GM10248 (cell line): ENCODE measurements around the gene PRR36.

Source experiments
- CTCF ChIA-PET: fragments of 300-600 bp; sonication (Branson Sonifier 250); formaldehyde crosslinking; extraction: SDS; loops from one replicate; lab custom pipeline; 2021; ENCODE audit warnings: antibody characterized with exemption; lab: Yijun Ruan, JAX
- POLR2A ChIA-PET: fragments of 350-650 bp; sonication (Branson Sonifier 250); formaldehyde crosslinking; extraction: SDS; loops from one replicate; lab custom pipeline; 2020; ENCODE audit warnings: antibody characterized with exemption; lab: Yijun Ruan, JAX
- DNase-seq: peaks from one replicate; pipeline ENCODE4 v3.0.0; 2012; ENCODE audit errors: extremely low spot score
- CTCF ChIP-seq: IDR thresholded peaks from 2 replicates; pipeline ENCODE4 v1.5.1; 2012; ENCODE audit warnings: mild to moderate bottlenecking, low read depth; ENCODE audit errors: extremely low read depth, missing control alignments, control extremely low read depth

PRR36 gene

GRCh38 chr19:7846155-7846646 is 28.0 kb downstream of the PRR36 start:
- ChIA-PET CTCF (interaction anchor here (1.7 kb wide), 1 partner anchor 23 kb away, joined by 7 read pairs; no protein-coding TSS in a partner anchor), POLR2A (no interaction called here)
- TF ChIP-seq CTCF = no peak
- DNase-seq = no peak

GRCh38 chr19:7845390-7846154 is 28.6 kb downstream of the PRR36 start:
- no peak for TF ChIP-seq CTCF
- no peak for DNase-seq
- ChIA-PET POLR2A (no interaction called here), CTCF (interaction anchor here (1.7 kb wide), 1 partner anchor 24 kb away, joined by 7 read pairs; no protein-coding TSS in a partner anchor)

DNA sequence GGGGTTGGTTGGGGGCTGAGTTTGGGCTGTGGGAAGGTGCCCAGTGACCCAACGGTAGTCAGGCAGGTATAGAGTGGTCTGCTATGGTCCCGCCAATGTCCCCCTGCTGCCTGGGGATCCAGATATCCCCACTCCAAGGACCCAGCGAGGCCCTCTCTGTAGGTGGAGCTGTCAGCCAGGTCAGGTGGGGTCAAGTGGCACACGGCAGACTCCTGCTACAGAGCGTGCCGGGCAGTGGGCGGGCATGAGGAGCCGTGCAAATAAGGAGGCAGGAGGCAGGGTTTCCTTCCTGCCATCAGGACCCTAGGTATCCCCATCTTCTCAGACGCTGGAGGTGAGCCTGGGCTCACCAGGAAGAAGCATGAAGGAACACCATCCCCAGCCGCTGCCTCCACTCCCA is 29.2 kb downstream of the PRR36 start:
- no peak for TF ChIP-seq CTCF
- POLR2A ChIA-PET = no interaction called here
- DNase-seq = no peak
- CTCF ChIA-PET = interaction anchor here (1.0 kb wide), 1 partner anchor 193 kb away, joined by 3 read pairs; no protein-coding TSS in a partner anchor

DNA sequence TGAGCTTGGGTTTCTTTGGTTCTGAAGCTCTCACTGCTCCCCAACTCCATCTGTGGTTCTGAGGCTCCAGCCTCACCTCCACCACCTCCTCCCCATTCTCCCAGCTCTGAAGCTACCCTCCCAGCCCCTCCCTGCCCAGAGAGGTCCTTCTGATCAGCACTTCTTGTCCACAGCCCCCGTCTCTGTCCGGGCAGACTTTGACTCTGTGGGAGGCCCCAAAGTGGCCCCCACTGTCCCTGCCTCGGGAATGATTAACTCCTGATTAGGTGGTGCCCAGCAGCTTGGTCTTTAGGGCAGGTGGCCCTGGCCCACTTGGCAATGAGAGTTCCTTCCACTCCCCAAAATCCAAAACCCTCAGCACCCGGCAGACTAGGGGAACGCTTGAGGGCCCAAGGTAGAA is 29.8 kb downstream of the PRR36 start:
- CTCF ChIA-PET = interaction anchor here (0.8 to 1.0 kb wide), 2 partner anchors 8 to 192 kb away, joined by 3 to 4 read pairs; no protein-coding TSS in a partner anchor
- POLR2A ChIA-PET = no interaction called here
- TF ChIP-seq CTCF = no peak
- no peak for DNase-seq

DNA sequence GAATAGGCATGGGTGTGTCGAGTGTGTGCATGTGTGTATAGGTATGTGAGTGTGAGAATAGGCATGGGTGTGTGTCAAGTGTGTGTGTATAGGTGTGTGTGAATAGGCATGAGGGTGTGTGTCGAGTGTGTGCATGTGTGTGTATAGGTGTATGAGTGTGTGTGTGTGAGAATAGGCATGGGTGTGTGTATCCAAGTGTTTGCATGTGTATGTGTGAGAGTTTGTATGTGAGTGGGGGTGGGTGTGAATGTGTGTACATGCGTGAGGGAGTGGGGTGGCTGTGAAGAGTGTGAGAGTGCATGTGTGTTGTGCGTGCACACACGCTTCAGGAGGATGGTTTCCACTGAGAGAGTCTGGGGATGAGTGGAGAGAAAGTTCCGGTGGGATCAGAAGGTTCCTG is 30.7 kb downstream of the PRR36 start:
- DNase-seq = no peak
- ChIA-PET POLR2A (no interaction called here), CTCF (interaction anchor here (0.8 kb wide), 1 partner anchor 9 kb away, joined by 4 read pairs; no protein-coding TSS in a partner anchor)
- no peak for TF ChIP-seq CTCF

DNA sequence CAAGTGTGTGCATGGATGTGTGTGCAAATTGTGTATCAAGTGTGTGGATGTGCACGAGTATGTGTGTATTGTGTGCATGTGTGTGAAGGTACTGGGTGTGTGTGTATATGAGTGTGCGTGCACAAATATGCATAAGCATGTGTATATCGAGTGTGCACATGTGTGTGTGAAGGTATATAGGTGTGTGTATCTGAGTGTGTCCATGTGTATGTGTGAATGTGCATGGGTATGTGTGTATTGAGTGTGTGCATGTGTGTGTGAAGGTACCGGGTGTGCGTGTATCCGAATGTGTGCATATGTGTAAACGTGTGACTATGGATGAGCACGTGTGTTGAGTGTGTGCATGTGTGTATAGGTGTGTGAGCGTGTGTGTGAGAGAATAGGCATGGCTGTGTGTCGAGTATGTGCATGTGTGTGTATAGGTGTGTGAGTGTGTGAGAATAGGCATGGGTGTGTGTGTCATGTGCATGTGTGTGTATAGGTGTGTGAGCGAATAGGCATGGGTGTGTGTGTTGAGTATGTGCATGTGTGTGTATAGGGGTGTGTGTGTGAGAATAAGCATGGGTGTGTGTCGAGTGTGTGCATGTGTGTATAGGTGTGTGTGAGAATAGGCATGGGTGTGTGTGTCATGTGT is 31.4 kb downstream of the PRR36 start:
- POLR2A ChIA-PET = no interaction called here
- no peak for TF ChIP-seq CTCF
- CTCF ChIA-PET = no interaction called here
- no peak for DNase-seq
